K562 (cell line): ENCODE results near the gene PIGL. TPM values are rescaled to one million over a fixed set of nuclear protein-coding genes. Genes with fewer than 3 reads are reported as not detected.
A peak's percentile ranks its signal among the peaks of the same experiment; 100 is the strongest.

Experiments
- CCAR2 ChIP-seq: fragments of 200-400 bp; formaldehyde crosslinking; IDR thresholded peaks from 2 replicates; pipeline ENCODE4 v1.6.1; 2017; ENCODE audit warnings: mild to moderate bottlenecking, low read depth, low read length
- CHCHD3 ChIP-seq: fragments of 250-450 bp; sonication (Bioruptor Pico); IDR thresholded peaks from 2 replicates; pipeline ENCODE4 v2.1.2; 2022; ENCODE audit warnings: mild to moderate bottlenecking
- CHD4 ChIP-seq: fragments of 200-600 bp; sonication (generic); IDR thresholded peaks from 3 replicates; pipeline ENCODE4 v1.6.1; 2012; ENCODE audit warnings: low read depth, mild to moderate bottlenecking, mixed read lengths, low read length, inconsistent platforms; ENCODE audit not compliant: insufficient read depth, insufficient replicate concordance, poor library complexity, severe bottlenecking
- DPF2 ChIP-seq: fragments of 450-650 bp; IDR thresholded peaks from 2 replicates; pipeline ENCODE4 v1.6.1; 2016
- EHMT2 ChIP-seq: fragments of 450-650 bp; IDR thresholded peaks from 2 replicates; pipeline ENCODE4 v1.6.1; 2018; ENCODE audit warnings: antibody characterized with exemption
- ELF1 ChIP-seq: fragments of 200-800 bp; sonication (Bioruptor generic); IDR thresholded peaks from 2 replicates; pipeline ENCODE4 v1.6.1; 2016; ENCODE audit warnings: missing genetic modification characterization, missing compliant biosample characterization
- EP300 ChIP-seq: IDR thresholded peaks from 2 replicates; pipeline ENCODE4 v1.6.1; 2012; ENCODE audit warnings: low read length, improper control_type of control experiment
- GABPB1 ChIP-seq: sonication (generic); formaldehyde crosslinking; IDR thresholded peaks from 2 replicates; pipeline ENCODE4 v1.8.0; 2022; ENCODE audit warnings: mild to moderate bottlenecking, missing genetic modification reagents
- HDGF ChIP-seq: fragments of 450-650 bp; IDR thresholded peaks from 2 replicates; pipeline ENCODE4 v1.6.1; 2016
- PHB ChIP-seq: fragments of 250-450 bp; sonication (Bioruptor Pico); IDR thresholded peaks from 2 replicates; pipeline ENCODE4 v1.5.0; 2021
- POLR3G ChIP-seq: IDR thresholded peaks from 2 replicates; pipeline ENCODE4 v1.6.1; 2011; ENCODE audit not compliant: insufficient read length, insufficient replicate concordance; ENCODE audit errors: extremely low read depth
- RCOR1 ChIP-seq, 2 experiments: IDR thresholded peaks; 2 replicates each; pipeline ENCODE4 v1.6.1; 2012; ENCODE audit warnings: low read depth in 2 of 2, low read length in 2 of 2, borderline replicate concordance in 1 of 2, improper control_type of control experiment in 1 of 2
- SIN3A ChIP-seq, 2 experiments: fragments of 150-350 bp in 1 of 2; IDR thresholded peaks; 2 replicates each; pipeline ENCODE4 v1.6.1; 2011 to 2016; ENCODE audit warnings: borderline replicate concordance in 2 of 2, low read depth in 2 of 2, low read length in 2 of 2, mild to moderate bottlenecking in 2 of 2, moderate library complexity in 2 of 2; ENCODE audit not compliant: control insufficient read depth in 1 of 2
- SMARCA4 ChIP-seq: fragments of 450-650 bp; IDR thresholded peaks from 2 replicates; pipeline ENCODE4 v1.6.1; 2016
- TAL1 ChIP-seq: fragments of 450-650 bp; IDR thresholded peaks from 2 replicates; pipeline ENCODE4 v1.6.1; 2016; ENCODE audit warnings: mild to moderate bottlenecking
- TEAD4 ChIP-seq, 2 experiments: sonication (generic) in 1 of 2; formaldehyde crosslinking in 1 of 2; IDR thresholded peaks; 2 replicates each; pipeline versions ENCODE4 v1.6.1 to v1.8.0; 2012 to 2022; ENCODE audit warnings: borderline replicate concordance in 1 of 2, inconsistent platforms in 1 of 2, low read length in 1 of 2, mild to moderate bottlenecking in 1 of 2, missing genetic modification reagents in 1 of 2
- TFAM ChIP-seq: fragments of 250-450 bp; sonication (Bioruptor Pico); conservative IDR thresholded peaks from 2 replicates; pipeline ENCODE4 v1.5.0; 2021; ENCODE audit warnings: mild to moderate bottlenecking, moderate library complexity
- THRAP3 ChIP-seq: fragments of 450-650 bp; IDR thresholded peaks from 2 replicates; pipeline ENCODE4 v1.6.1; 2016; ENCODE audit warnings: mild to moderate bottlenecking, inconsistent platforms, borderline replicate concordance
- XRCC5 ChIP-seq: fragments of 200-400 bp; formaldehyde crosslinking; IDR thresholded peaks from 2 replicates; pipeline ENCODE4 v1.6.1; 2017; ENCODE audit warnings: low read depth, mild to moderate bottlenecking, low read length
- ZNF263 ChIP-seq: sonication (generic); formaldehyde crosslinking; IDR thresholded peaks from 2 replicates; pipeline ENCODE4 v1.8.0; 2022; ENCODE audit warnings: mild to moderate bottlenecking, missing genetic modification reagents, borderline replicate concordance
- ZNF431 ChIP-seq: sonication (generic); formaldehyde crosslinking; IDR thresholded peaks from 2 replicates; pipeline ENCODE4 v1.8.0; 2022; ENCODE audit warnings: mild to moderate bottlenecking, missing genetic modification reagents
- polyA plus RNA-seq, 8 experiments: library from polyadenylated mRNA; depleted of rRNA in 4 of 8; stranded (reverse) in 5 of 8; unstranded in 3 of 8; fragments of >200 nt; fragmentation: Nextera tagmentation in 2 of 8; fragmentation: Illumina TruSeq in 1 of 8; extraction: Ambion mirVana in 2 of 8; extraction: Trizol in 1 of 8; gene quantifications; 2 replicates each; pipeline versions ENCODE4 v1.2.1 to v1.2.3, GENCODE V29; 2011 to 2014; ENCODE audit warnings: inconsistent platforms in 1 of 8, missing spikeins in 1 of 8
- total RNA-seq, 7 experiments: library from RNA; depleted of rRNA in 6 of 7; stranded (reverse); fragments of >200 nt in 6 of 7; fragmentation: Illumina TruSeq in 2 of 7; extraction: Trizol in 2 of 7; gene quantifications; 2 replicates each; pipeline versions ENCODE4 v1.2.1 to v1.2.3, GENCODE V29; 2011 to 2021; ENCODE audit warnings: low replicate concordance in 1 of 7
- TF ChIP-seq, protein P1 (sequence below): fragments of 450-650 bp; formaldehyde crosslinking; IDR thresholded peaks from 2 replicates; pipeline ENCODE4 v1.4.0; 2022; ENCODE audit warnings: mild to moderate bottlenecking, moderate library complexity
- TF ChIP-seq, protein P2 (sequence below): fragments of 450-650 bp; IDR thresholded peaks from 2 replicates; pipeline ENCODE4 v1.6.1; 2016; ENCODE audit warnings: missing biosample characterization, missing genetic modification characterization
- TF ChIP-seq, protein P3 (sequence below): fragments of 450-650 bp; IDR thresholded peaks from 2 replicates; pipeline ENCODE4 v1.6.1; 2016; ENCODE audit warnings: mild to moderate bottlenecking

PIGL gene
- total and polyA plus RNA-seq, 9 of the 15 experiments (the other 6 are each of a cell fraction or from before 2014, with no cell fraction given): 19.9 to 55.3 (median 29.6) TPM

DNA sequence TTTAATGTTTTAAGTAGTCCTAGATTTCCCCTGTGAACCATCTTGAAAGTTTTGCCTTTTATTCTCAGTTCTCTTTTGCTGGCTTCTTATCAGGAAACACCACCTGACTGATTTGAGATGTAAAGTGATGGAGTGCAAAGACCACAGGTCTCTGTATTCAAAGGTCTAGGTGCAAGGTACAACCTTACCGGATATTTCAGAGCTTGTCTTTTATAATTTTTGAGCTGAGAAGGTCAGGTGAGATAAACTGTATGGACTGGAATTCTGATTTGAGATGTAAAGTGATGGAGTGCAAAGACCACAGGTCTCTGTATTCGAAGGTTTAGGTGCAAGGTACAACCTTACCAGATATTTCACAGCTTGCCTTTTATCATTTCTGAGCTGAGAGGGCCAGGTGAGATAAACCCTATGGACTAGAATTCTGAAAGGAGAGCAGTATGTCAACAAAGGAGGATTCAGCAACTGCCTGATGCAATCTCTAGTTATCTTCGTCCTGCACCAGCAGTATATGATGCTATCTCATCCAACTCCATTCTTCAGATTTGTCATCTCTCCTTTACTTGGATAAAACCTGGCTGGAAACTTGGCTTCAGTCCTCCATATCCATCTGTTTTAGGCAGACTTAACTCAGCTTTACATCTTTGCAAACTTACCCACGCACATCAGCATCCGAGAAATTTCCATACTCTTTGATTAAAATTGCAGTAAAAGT, 72.0 kb downstream of the PIGL start (continued):
- TF ChIP-seq RCOR1 (IDR thresholded peaks at IDR 0.05; ENCODE audit: borderline replicate concordance in 1 of 2, low read depth in 2 of 2, low read length in 2 of 2) (peak in 1 of 2 experiments; percentile 67; a peak in 1 of 4 replicates), ZNF431 (CRISPR knock-in tag) (no peak), GABPB1 (no peak), SMARCA4 (peak; percentile 77; the same call in 1 of the 2 replicates), EP300 (peak; percentile 78), TFAM (CRISPR knock-in tag) (no peak), TEAD4 (IDR thresholded peaks at IDR 0.05; ENCODE audit: low read length) (peak; percentile 60), TEAD4 (CRISPR knock-in tag; IDR thresholded peaks at IDR 0.05; ENCODE audit: borderline replicate concordance) (no peak), HDGF (no peak), DPF2 (peak; percentile 49), EHMT2 (no peak), SIN3A (IDR thresholded peaks at IDR 0.05; ENCODE audit: borderline replicate concordance in 2 of 2, control insufficient read depth in 1 of 2, low read depth in 2 of 2, low read length in 2 of 2) (no peak), POLR3G (no peak), ELF1 (tag) (no peak), XRCC5 (no peak), TAL1 (peak; percentile 62), CHD4 (no peak), THRAP3 (no peak), ZNF263 (CRISPR knock-in tag) (no peak), PHB (no peak), CHCHD3 (CRISPR knock-in tag) (no peak), CCAR2 (no peak)
- TF ChIP-seq, protein P1, sequence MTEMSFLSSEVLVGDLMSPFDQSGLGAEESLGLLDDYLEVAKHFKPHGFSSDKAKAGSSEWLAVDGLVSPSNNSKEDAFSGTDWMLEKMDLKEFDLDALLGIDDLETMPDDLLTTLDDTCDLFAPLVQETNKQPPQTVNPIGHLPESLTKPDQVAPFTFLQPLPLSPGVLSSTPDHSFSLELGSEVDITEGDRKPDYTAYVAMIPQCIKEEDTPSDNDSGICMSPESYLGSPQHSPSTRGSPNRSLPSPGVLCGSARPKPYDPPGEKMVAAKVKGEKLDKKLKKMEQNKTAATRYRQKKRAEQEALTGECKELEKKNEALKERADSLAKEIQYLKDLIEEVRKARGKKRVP (CRISPR knock-in tag): peak; percentile 58; the same call in 1 of the 2 replicates
- TF ChIP-seq, protein P2, sequence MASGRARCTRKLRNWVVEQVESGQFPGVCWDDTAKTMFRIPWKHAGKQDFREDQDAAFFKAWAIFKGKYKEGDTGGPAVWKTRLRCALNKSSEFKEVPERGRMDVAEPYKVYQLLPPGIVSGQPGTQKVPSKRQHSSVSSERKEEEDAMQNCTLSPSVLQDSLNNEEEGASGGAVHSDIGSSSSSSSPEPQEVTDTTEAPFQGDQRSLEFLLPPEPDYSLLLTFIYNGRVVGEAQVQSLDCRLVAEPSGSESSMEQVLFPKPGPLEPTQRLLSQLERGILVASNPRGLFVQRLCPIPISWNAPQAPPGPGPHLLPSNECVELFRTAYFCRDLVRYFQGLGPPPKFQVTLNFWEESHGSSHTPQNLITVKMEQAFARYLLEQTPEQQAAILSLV (tag): no peak
- TF ChIP-seq, protein P3, sequence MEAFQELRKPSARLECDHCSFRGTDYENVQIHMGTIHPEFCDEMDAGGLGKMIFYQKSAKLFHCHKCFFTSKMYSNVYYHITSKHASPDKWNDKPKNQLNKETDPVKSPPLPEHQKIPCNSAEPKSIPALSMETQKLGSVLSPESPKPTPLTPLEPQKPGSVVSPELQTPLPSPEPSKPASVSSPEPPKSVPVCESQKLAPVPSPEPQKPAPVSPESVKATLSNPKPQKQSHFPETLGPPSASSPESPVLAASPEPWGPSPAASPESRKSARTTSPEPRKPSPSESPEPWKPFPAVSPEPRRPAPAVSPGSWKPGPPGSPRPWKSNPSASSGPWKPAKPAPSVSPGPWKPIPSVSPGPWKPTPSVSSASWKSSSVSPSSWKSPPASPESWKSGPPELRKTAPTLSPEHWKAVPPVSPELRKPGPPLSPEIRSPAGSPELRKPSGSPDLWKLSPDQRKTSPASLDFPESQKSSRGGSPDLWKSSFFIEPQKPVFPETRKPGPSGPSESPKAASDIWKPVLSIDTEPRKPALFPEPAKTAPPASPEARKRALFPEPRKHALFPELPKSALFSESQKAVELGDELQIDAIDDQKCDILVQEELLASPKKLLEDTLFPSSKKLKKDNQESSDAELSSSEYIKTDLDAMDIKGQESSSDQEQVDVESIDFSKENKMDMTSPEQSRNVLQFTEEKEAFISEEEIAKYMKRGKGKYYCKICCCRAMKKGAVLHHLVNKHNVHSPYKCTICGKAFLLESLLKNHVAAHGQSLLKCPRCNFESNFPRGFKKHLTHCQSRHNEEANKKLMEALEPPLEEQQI: no peak
